GM21447 (cell line): ENCODE results near the gene IMPDH2.
A peak's percentile ranks its signal among the peaks of the same experiment; 100 is the strongest.
"Not testable (repeated sequence)": the region's sequence is repeated elsewhere in the genome, so short reads cannot be mapped to it uniquely, and the experiment has no call there.

ENCODE experiments used
- ATAC-seq: cut with Tn5 transposase; IDR thresholded peaks from one replicate; pipeline ENCODE4 v1.9.1; 2021; ENCODE audit not compliant: unreplicated experiment

IMPDH2 gene

GRCh38 chr3:49021813-49022687 lies 7.1 kb downstream of the IMPDH2 start, which contains the start of gene NDUFAF3:
Gene NDUFAF3, plus strand, starts transcription at chr3:49022121. Its CDS starts 24 bp downstream, at chr3:49022145.
- ATAC-seq, result peak; percentile 53

GRCh38 chr3:49021213-49021812 lies 7.9 kb downstream of the IMPDH2 start:
- ATAC-seq, result peak; percentile 48

- peak; percentile 8 for ATAC-seq
These were observed 8.6 kb downstream of the IMPDH2 start for GRCh38 chr3:49020330-49021212.

- ATAC-seq, result no peak
These were observed 9.3 kb downstream of the IMPDH2 start for GRCh38 chr3:49019941-49020329.

GRCh38 chr3:49018707-49019006 lies 10.5 kb downstream of the IMPDH2 start:
- ATAC-seq, result no peak

GRCh38 chr3:49017971-49018706 lies 11.1 kb downstream of the IMPDH2 start, which contains the start of gene DALRD3:
Gene DALRD3, minus strand, starts transcription at chr3:49018580. Its CDS starts 16 bp downstream, at chr3:49018564.
- no peak for ATAC-seq

GRCh38 chr3:49017229-49017970 lies 11.8 kb downstream of the IMPDH2 start:
- no peak for ATAC-seq

- no peak for ATAC-seq
These were observed 12.6 kb downstream of the IMPDH2 start for GRCh38 chr3:49016414-49017228.

- ATAC-seq, result no peak
These were observed 13.4 kb downstream of the IMPDH2 start for GRCh38 chr3:49015765-49016164.

- ATAC-seq, result no peak
These were observed 14.1 kb downstream of the IMPDH2 start for GRCh38 chr3:49015072-49015471.

GRCh38 chr3:49013738-49014660 lies 15.2 kb downstream of the IMPDH2 start:
- ATAC-seq, result no peak

GRCh38 chr3:49013113-49013737 lies 16.0 kb downstream of the IMPDH2 start:
- ATAC-seq, result no peak

- no peak for ATAC-seq
These were observed 16.7 kb downstream of the IMPDH2 start for GRCh38 chr3:49012441-49013017.

- no peak for ATAC-seq
These were observed 19.8 kb downstream of the IMPDH2 start for GRCh38 chr3:49009396-49009795.

- ATAC-seq, result not testable (repeated sequence)
These were observed 20.6 kb downstream of the IMPDH2 start for GRCh38 chr3:49008627-49009026.

- peak; percentile 36 for ATAC-seq
These were observed 21.2 kb downstream of the IMPDH2 start for GRCh38 chr3:49007771-49008528.
